ENCODE results near the gene SSC5D. TPM values are rescaled to one million over a fixed set of nuclear protein-coding genes. Genes with fewer than 3 reads are reported as not detected.

The SSC5D gene
- total RNA-seq, 2 experiments from 2014 or later, result 0.67 to 0.70 TPM

DNA sequence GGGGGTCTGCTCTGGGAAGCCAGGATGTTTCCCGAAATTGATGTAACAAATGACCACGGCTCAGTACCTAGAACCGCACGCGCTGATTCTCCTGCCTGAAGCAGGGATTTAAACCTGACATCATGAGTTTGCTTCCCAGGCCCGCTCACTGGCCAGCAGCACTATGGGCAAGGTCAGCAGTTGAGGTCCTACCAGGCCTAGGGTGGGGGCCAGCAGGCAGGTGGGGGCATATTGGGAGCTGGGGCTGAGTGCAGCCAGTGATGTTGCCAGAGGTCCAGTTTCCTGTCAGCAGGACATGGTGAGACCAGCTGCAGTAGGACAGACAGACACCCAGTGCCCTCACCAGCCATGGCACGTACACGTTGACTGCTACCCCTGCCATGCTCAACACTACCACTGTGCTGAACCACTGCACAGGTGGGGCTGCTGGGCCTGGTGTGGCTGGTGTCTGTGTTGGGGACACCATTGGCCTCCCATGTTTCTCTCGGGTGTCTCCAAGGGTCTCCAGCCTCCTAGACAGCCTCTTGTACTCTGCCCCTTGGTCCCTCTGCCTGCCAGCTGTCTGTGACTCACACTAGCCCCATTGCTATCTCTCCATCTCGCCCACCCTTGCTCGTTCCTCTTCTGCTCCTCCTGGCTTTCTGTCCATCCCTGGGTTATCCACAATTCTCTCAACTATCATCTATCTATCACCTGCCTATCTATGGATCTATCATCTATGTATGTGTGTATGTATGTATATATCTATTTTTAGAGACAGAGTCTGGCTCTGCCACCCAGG lies 22.6 kb upstream of the SSC5D start:
- Mint-ChIP-seq H3K27ac (no peak overlapping the region), H3K27me3 (no peaks in the 10 kb centered on the region), H3K4me1 (ENCODE audit: low read depth) (peaks cover 14% of the 10 kb centered on the region), H3K36me3 (ENCODE audit: low read depth) (no peaks in the 10 kb centered on the region), H3K4me3 (no peak overlapping the region), H3K9me3 (no peaks in the 10 kb centered on the region)
- no peak for TF ChIP-seq CTCF (IDR thresholded peaks at IDR 0.05)
- intact Hi-C loops (cut with micrococcal nuclease), result loop anchor here (5.0 kb wide), 1 partner anchor 37 kb away; no protein-coding TSS in a partner anchor
- DNase-seq (no peak), ATAC-seq (no peak)
- ChIA-PET POLR2A (interaction anchor here (0.6 to 0.7 kb wide), 3 partner anchors 36 to 163 kb away, joined by 3 read pairs; no protein-coding TSS in a partner anchor), CTCF (interaction anchor here (1.5 to 4.4 kb wide), 3 partner anchors 12 to 167 kb away, joined by 3 to 77 read pairs (median 38); no protein-coding TSS in a partner anchor)

- ATAC-seq, result no peak
- H3K27ac Mint-ChIP-seq, result no peak overlapping the region
- POLR2A ChIA-PET, result interaction anchor here (0.6 to 0.7 kb wide), 2 partner anchors 67 to 163 kb away, joined by 3 read pairs; no protein-coding TSS in a partner anchor
- TF ChIP-seq CTCF (IDR thresholded peaks at IDR 0.05), result no peak
- CTCF ChIA-PET, result interaction anchor here (1.5 to 4.4 kb wide), 8 partner anchors 11 to 166 kb away, joined by 3 to 77 read pairs (median 10); partner anchors contain the start of gene ZNF628
- H3K4me1 Mint-ChIP-seq (ENCODE audit: low read depth), result peaks cover 10% of the 10 kb centered on the region
- no peaks in the 10 kb centered on the region for H3K27me3 Mint-ChIP-seq
- H3K9me3 Mint-ChIP-seq, result no peaks in the 10 kb centered on the region
- H3K36me3 Mint-ChIP-seq (ENCODE audit: low read depth), result no peaks in the 10 kb centered on the region
- intact Hi-C loops (cut with micrococcal nuclease), result loop anchor here (5.0 kb wide), 1 partner anchor 36 kb away; no protein-coding TSS in a partner anchor
- DNase-seq, result no peak
- H3K4me3 Mint-ChIP-seq, result no peak overlapping the region
Observed at GRCh38 chr19:55466241-55466614, 22.0 kb upstream of the SSC5D start.

DNA sequence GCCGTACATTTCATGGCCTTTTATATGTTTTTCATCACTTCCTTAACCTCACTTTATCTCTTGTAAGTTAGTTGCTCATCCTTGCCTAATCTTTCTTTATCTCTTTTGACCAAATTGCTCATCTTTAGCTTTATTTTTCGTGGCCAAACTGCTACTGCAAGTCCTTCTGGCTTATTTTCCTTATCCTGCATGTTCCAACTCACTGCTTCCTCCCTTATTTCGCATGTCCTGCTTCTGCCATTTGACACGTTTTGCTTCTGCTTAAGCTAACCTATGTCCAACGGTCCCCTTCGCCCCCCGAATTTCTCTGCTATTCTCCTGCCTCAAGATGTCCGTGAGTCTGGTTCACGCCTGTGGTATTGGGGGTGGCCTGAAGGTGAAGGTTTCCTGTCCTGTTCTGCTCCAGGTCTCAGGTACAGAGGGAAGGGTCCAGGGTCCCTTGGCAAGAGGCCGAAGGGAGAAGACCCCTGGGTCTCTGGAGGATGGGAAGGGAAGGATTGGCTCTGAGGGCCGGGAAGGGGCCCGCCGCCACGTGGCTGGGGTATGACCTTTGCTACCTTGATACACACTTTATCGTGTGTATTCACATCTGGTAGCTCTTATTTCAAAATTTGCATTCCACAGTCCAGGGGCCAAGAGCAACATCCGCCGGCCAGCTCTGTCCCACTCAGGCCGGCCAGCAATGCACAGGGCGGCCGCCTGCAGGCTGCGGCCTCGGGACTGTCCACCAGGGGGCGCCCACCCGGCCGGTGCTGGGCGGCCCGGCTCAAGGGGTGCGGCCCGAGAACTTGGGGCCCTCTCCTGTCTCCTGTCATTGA lies 20.8 kb upstream of the SSC5D start:
- CTCF ChIA-PET, result interaction anchor here (0.7 to 4.4 kb wide), 37 partner anchors 8 to 380 kb away, joined by 3 to 77 read pairs (median 4); partner anchors contain the start of genes NAT14, ZNF628 and ZNF865
- intact Hi-C loops (cut with micrococcal nuclease), result loop anchor here (5.0 kb wide), 1 partner anchor 35 kb away; no protein-coding TSS in a partner anchor
- Mint-ChIP-seq H3K4me3 (no peak overlapping the region), H3K4me1 (ENCODE audit: low read depth) (peaks cover 5% of the 10 kb centered on the region), H3K27me3 (no peaks in the 10 kb centered on the region), H3K36me3 (ENCODE audit: low read depth) (no peaks in the 10 kb centered on the region), H3K27ac (no peak overlapping the region), H3K9me3 (no peaks in the 10 kb centered on the region)
- peak; percentile 98 for TF ChIP-seq CTCF (IDR thresholded peaks at IDR 0.05)
- POLR2A ChIA-PET, result interaction anchor here (0.7 to 1.0 kb wide), 2 partner anchors 23 to 60 kb away, joined by 3 read pairs; partner anchors contain the start of gene UBE2S
- DNase-seq, result peak; percentile 69
- ATAC-seq, result peak; percentile 98

DNA sequence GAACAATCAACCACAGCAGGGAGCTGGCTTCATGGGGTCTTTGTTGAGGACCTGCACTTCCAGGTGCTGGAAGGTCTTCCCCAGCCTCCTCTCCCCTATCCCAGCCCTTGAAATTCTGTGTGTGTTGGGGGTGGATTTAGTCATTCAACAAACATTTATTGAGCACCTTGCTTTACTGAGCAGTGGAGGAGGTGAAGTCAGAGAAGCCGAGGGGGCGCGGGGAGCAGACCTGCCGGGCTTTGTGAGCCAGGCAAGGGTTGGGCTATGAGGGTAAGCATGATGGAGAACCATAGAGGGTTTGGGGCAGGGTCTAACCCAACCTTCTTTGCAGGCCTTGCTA lies 20.2 kb upstream of the SSC5D start:
- ATAC-seq, result no peak

More for the DNA sequence above, 20.2 kb upstream of the SSC5D start:
- Mint-ChIP-seq H3K9me3 (no peaks in the 10 kb centered on the region), H3K27me3 (no peaks in the 10 kb centered on the region), H3K36me3 (ENCODE audit: low read depth) (no peaks in the 10 kb centered on the region), H3K4me3 (no peak overlapping the region), H3K4me1 (ENCODE audit: low read depth) (peaks cover 5% of the 10 kb centered on the region), H3K27ac (no peak overlapping the region)
- intact Hi-C loops (cut with micrococcal nuclease), result loop anchor here (5.0 kb wide), 1 partner anchor 34 kb away; no protein-coding TSS in a partner anchor
- DNase-seq, result no peak
- peak; percentile 36 for TF ChIP-seq CTCF (IDR thresholded peaks at IDR 0.05)
- CTCF ChIA-PET, result interaction anchor here (0.7 to 4.4 kb wide), 28 partner anchors 9 to 380 kb away, joined by 3 to 77 read pairs (median 5); partner anchors contain the start of genes NAT14, ZNF628 and ZNF865
- POLR2A ChIA-PET, result interaction anchor here (0.7 to 1.0 kb wide), 2 partner anchors 24 to 60 kb away, joined by 3 read pairs; partner anchors contain the start of gene UBE2S

Data from activated CD8-positive, alpha-beta T cell treated with anti-CD3 and anti-CD28 coated beads for 36 hours (primary cell).